Measurements from ENCODE around the gene CNTROB. TPM values are rescaled to one million over a fixed set of nuclear protein-coding genes. Genes with fewer than 3 reads are reported as not detected.

CNTROB gene
- total and polyA plus RNA-seq, 2 donors (not counting 1 experiment from before 2014, with no cell fraction given): 23.1 to 34.8 TPM

DNA sequence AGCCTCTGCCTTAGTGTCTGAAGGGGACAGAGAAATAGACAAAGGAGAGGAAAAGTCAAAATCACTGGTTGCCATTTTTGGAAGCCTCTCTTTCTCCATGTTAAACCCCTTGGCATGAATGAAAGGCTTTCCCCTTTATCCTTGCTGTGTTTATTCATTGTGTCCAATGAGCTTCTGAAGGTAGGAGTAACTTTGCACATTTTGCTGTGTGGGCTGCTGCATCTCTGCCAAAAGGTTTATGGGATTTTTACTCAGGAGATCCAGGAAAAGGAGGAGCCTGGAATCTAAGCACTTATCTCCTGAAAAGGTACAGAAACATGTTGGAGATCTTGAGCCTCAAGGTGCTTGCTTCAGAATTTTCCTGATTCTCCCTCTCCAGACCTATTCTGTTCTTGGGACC lies 3.9 kb downstream of the CNTROB start:
- H2AFZ ChIP-seq (ENCODE audit: insufficient read depth, low read depth, low read length, poor library complexity, severe bottlenecking): no peak overlapping the region
- intact Hi-C loops (cut with micrococcal nuclease): no loop called here
- ChIA-PET CTCF (interaction anchor here (0.6 to 6.6 kb wide), 4 partner anchors 10 to 796 kb away, joined by 3 to 48 read pairs (median 4); no protein-coding TSS in a partner anchor), POLR2A (interaction anchor here (0.5 kb wide), 1 partner anchor 43 kb away, joined by 3 read pairs; no protein-coding TSS in a partner anchor)
- Mint-ChIP-seq H3K4me1 (peaks cover 31% of the 10 kb centered on the region), H3K27ac (no peak overlapping the region), H3K27me3 (no peaks in the 10 kb centered on the region), H3K4me3 (no peak overlapping the region), H3K9me3 (ENCODE audit: insufficient read depth) (no peaks in the 10 kb centered on the region)
- no peak overlapping the region for H3K4me3 ChIP-seq (ENCODE audit: control extremely low read depth in 1 of 5, extremely low read depth in 1 of 5, insufficient read depth in 1 of 5, low read depth in 2 of 5, low read length in 4 of 5)
- no peak overlapping the region for H3K4me2 ChIP-seq (replicated peaks; ENCODE audit: low read depth, low read length, poor library complexity, severe bottlenecking)
- no peak overlapping the region for H3K27ac ChIP-seq (ENCODE audit: low read length in 2 of 2)
- peaks cover 33% of the 10 kb centered on the region for H3K79me2 ChIP-seq (ENCODE audit: control insufficient read depth, insufficient read depth, low read length)
- peaks cover 13 to 29% of the 10 kb centered on the region in 2 experiments for H3K36me3 ChIP-seq (replicated peaks in 1 of 2; ENCODE audit: control extremely low read depth in 1 of 2, control insufficient read depth in 1 of 2, extremely low read depth in 1 of 2, insufficient read depth in 2 of 2, low read length in 1 of 2)
- no peaks in the 10 kb centered on the region for H3K27me3 ChIP-seq (replicated peaks in 1 of 4; ENCODE audit: control extremely low read depth in 1 of 4, control insufficient read depth in 3 of 4, insufficient read depth in 4 of 4, low read length in 3 of 4)
- no peak for DNase-seq
- no peak for ATAC-seq (ENCODE audit: low read depth)
- H4K20me1 ChIP-seq (ENCODE audit: control insufficient read depth, insufficient read depth, low read length, poor library complexity, severe bottlenecking): peaks cover 2% of the 10 kb centered on the region
- H3K9ac ChIP-seq (ENCODE audit: low read length): no peak overlapping the region
- no peaks in the 10 kb centered on the region for H3K9me3 ChIP-seq (ENCODE audit: control extremely low read depth in 1 of 3, control insufficient read depth in 2 of 3, insufficient read depth in 1 of 3, low read length in 2 of 3)
- TF ChIP-seq, protein P1, sequence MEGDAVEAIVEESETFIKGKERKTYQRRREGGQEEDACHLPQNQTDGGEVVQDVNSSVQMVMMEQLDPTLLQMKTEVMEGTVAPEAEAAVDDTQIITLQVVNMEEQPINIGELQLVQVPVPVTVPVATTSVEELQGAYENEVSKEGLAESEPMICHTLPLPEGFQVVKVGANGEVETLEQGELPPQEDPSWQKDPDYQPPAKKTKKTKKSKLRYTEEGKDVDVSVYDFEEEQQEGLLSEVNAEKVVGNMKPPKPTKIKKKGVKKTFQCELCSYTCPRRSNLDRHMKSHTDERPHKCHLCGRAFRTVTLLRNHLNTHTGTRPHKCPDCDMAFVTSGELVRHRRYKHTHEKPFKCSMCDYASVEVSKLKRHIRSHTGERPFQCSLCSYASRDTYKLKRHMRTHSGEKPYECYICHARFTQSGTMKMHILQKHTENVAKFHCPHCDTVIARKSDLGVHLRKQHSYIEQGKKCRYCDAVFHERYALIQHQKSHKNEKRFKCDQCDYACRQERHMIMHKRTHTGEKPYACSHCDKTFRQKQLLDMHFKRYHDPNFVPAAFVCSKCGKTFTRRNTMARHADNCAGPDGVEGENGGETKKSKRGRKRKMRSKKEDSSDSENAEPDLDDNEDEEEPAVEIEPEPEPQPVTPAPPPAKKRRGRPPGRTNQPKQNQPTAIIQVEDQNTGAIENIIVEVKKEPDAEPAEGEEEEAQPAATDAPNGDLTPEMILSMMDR (IDR thresholded peaks at IDR 0.05): no peak
- no peak for TF ChIP-seq EZH2 (IDR thresholded peaks at IDR 0.05; ENCODE audit: borderline replicate concordance, insufficient read depth, low read depth, low read length, poor library complexity, severe bottlenecking)
- H3K4me1 ChIP-seq (ENCODE audit: control insufficient read depth in 2 of 2, insufficient read depth in 2 of 2, low read length in 2 of 2): peaks cover 15 to 21% of the 10 kb centered on the region in 2 donors

GRCh38 chr17:7940034-7940433 lies 8.0 kb downstream of the CNTROB start:
- no peaks in the 10 kb centered on the region for H4K20me1 ChIP-seq (ENCODE audit: control insufficient read depth, insufficient read depth, low read length, poor library complexity, severe bottlenecking)
- 100% methylated on average over 4 of the region's 4 CpGs for WGBS (ENCODE audit: insufficient coverage)
- no peaks in the 10 kb centered on the region for H3K27me3 Mint-ChIP-seq
- DNase-seq: no peak
- no peak overlapping the region for H3K27ac Mint-ChIP-seq
- H3K4me3 ChIP-seq (ENCODE audit: control extremely low read depth in 1 of 5, extremely low read depth in 1 of 5, insufficient read depth in 1 of 5, low read depth in 2 of 5, low read length in 4 of 5): no peak overlapping the region
- H3K9ac ChIP-seq (ENCODE audit: low read length): no peak overlapping the region
- no peak overlapping the region for H2AFZ ChIP-seq (ENCODE audit: insufficient read depth, low read depth, low read length, poor library complexity, severe bottlenecking)
- CTCF ChIA-PET: interaction anchor here (1.5 to 2.2 kb wide), 2 partner anchors 49 to 77 kb away, joined by 4 to 12 read pairs; no protein-coding TSS in a partner anchor
- no peaks in the 10 kb centered on the region for H3K4me1 Mint-ChIP-seq
- peaks cover 0 to 4% of the 10 kb centered on the region in 2 donors for H3K4me1 ChIP-seq (ENCODE audit: control insufficient read depth in 2 of 2, insufficient read depth in 2 of 2, low read length in 2 of 2)
- no peak for TF ChIP-seq EZH2 (IDR thresholded peaks at IDR 0.05; ENCODE audit: borderline replicate concordance, insufficient read depth, low read depth, low read length, poor library complexity, severe bottlenecking)
- TF ChIP-seq, protein P1 (IDR thresholded peaks at IDR 0.05): no peak
- H3K4me2 ChIP-seq (replicated peaks; ENCODE audit: low read depth, low read length, poor library complexity, severe bottlenecking): no peak overlapping the region
- H3K9me3 ChIP-seq (ENCODE audit: control extremely low read depth in 1 of 3, control insufficient read depth in 2 of 3, insufficient read depth in 1 of 3, low read length in 2 of 3): no peaks in the 10 kb centered on the region
- no peak overlapping the region for H3K4me3 Mint-ChIP-seq
- no peaks in the 10 kb centered on the region for H3K27me3 ChIP-seq (replicated peaks in 1 of 4; ENCODE audit: control extremely low read depth in 1 of 4, control insufficient read depth in 3 of 4, insufficient read depth in 4 of 4, low read length in 3 of 4)
- no peak for ATAC-seq (ENCODE audit: low read depth)
- H3K27ac ChIP-seq (ENCODE audit: low read length in 2 of 2): no peak overlapping the region
- POLR2A ChIA-PET: no interaction called here
- peaks cover 13 to 49% of the 10 kb centered on the region in 2 experiments for H3K36me3 ChIP-seq (replicated peaks in 1 of 2; ENCODE audit: control extremely low read depth in 1 of 2, control insufficient read depth in 1 of 2, extremely low read depth in 1 of 2, insufficient read depth in 2 of 2, low read length in 1 of 2)
- H3K9me3 Mint-ChIP-seq (ENCODE audit: insufficient read depth): no peaks in the 10 kb centered on the region
- intact Hi-C loops (cut with micrococcal nuclease): no loop called here
- no peaks in the 10 kb centered on the region for H3K79me2 ChIP-seq (ENCODE audit: control insufficient read depth, insufficient read depth, low read length)
